Nephron (organoid): Measurements from ENCODE around the gene ME3.

Experiments used
- H3K27ac Mint-ChIP-seq, 3 experiments: 2 replicates each; pipeline ENCODE4 v1.8.0; 2020; ENCODE audit warnings: mixed read lengths in 3 of 3, mild to moderate bottlenecking in 2 of 3, moderate library complexity in 1 of 3
- H3K27me3 Mint-ChIP-seq: 2 replicates; pipeline ENCODE4 v1.8.0; 2021; ENCODE audit warnings: low read depth, mild to moderate bottlenecking, moderate library complexity, mixed read lengths
- H3K36me3 Mint-ChIP-seq: 2 replicates; pipeline ENCODE4 v1.8.0; 2020; ENCODE audit warnings: low read depth, mixed read lengths
- H3K4me1 Mint-ChIP-seq: 2 replicates; pipeline ENCODE4 v1.8.0; 2020; ENCODE audit warnings: mixed read lengths
- H3K4me3 Mint-ChIP-seq, 3 experiments: 2 replicates each; pipeline ENCODE4 v1.8.0; 2020; ENCODE audit warnings: mild to moderate bottlenecking in 3 of 3, mixed read lengths in 3 of 3, moderate library complexity in 2 of 3
- H3K9me3 Mint-ChIP-seq: 2 replicates; pipeline ENCODE4 v1.8.0; 2020; ENCODE audit warnings: mixed read lengths
- CTCF ChIP-seq, 3 experiments: fragments of 200-600 bp; sonication (generic); IDR thresholded peaks; one replicate each; pipeline ENCODE4 v1.5.0; 2021; ENCODE audit warnings: antibody characterized with exemption in 3 of 3; ENCODE audit not compliant: unreplicated experiment in 3 of 3

The ME3 gene

DNA sequence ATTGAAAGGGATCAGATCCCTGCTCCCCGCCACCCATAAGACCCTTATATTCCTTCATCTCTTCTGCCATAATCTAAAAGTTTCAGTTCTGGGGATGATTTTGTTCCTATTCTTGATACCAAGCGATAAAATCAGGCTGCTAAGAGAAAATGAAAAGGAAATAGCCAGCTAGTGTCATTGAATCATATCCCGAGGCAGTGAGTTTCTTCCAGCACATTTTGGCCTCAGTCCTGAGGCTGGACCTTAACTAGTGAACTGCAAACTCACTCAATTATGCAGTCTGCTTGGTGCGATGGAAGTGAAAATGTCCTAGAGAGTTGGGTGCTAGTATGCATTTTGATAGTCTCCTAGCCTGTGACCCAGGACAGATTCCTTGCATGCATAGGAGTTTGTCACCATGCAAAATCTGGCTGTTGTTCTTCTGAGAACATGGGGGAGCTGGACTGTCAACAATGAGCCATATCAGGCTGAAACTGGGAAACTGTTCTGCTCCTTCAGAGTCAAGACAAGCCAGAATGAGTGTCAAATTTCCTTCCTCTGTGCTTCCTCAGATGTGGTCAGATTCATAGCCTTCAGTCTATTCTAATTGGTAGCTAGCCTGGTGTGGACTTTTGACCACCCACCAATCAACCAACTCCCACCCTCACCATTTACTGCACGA is 194.8 kb downstream of the ME3 start:
- Mint-ChIP-seq H3K4me3 (peak overlapping the region in 1 of 3 experiments; percentile 29), H3K4me1 (peaks cover 53% of the 10 kb centered on the region)

DNA sequence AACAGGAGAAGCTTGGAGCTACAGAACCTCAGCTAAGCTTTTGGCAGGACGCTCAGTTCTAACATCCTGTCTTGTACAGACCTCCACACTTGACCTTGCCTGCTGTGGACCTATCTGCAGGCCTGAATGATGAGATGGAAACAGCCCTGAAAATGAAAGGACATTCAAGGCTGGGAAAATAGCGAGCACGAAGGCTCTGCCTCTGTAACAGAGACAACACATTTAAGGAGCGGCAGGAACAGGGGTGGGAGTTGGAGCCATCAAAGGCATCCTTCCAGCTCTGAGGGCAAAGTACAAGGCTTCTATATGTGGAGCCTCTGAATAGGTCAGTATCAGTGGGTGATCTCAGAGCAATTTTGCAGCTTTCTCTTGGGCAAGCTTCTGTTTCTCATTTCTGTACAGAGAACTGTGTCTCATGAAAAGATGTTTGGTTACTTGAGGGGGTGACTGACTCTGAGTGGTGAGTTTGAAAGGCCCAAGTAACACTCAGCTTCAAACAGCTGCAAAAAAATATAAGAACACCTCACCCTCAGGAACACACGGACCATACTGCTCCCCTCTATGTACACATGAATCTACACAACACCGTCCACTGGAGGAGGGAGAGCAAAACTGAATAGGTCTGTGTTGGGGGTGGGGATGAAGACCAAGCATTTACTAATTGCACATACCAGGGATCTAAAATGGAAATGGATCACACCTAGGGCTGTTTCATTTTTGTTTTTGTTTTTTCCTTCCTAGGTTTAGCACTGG is 196.1 kb downstream of the ME3 start:
- H3K4me1 Mint-ChIP-seq, result peaks cover 42% of the 10 kb centered on the region
- H3K27me3 Mint-ChIP-seq, result no peaks in the 10 kb centered on the region
- no peaks in the 10 kb centered on the region for H3K36me3 Mint-ChIP-seq
- H3K27ac Mint-ChIP-seq, result peak overlapping the region; percentile 88 to 95 (median 89)
- H3K9me3 Mint-ChIP-seq, result peaks cover 2% of the 10 kb centered on the region
- peak overlapping the region in 2 of 3 experiments; percentile 7 to 37 for H3K4me3 Mint-ChIP-seq
- TF ChIP-seq CTCF (IDR thresholded peaks at IDR 0.05; ENCODE audit: unreplicated experiment in 3 of 3), result no peak

More for the DNA sequence above, 194.8 kb downstream of the ME3 start:
- Mint-ChIP-seq H3K36me3 (no peaks in the 10 kb centered on the region), H3K27ac (peak overlapping the region; percentile 84 to 96 (median 90)), H3K9me3 (peaks cover 2% of the 10 kb centered on the region), H3K27me3 (no peaks in the 10 kb centered on the region)
- TF ChIP-seq CTCF (IDR thresholded peaks at IDR 0.05; ENCODE audit: unreplicated experiment in 3 of 3), result no peak

DNA sequence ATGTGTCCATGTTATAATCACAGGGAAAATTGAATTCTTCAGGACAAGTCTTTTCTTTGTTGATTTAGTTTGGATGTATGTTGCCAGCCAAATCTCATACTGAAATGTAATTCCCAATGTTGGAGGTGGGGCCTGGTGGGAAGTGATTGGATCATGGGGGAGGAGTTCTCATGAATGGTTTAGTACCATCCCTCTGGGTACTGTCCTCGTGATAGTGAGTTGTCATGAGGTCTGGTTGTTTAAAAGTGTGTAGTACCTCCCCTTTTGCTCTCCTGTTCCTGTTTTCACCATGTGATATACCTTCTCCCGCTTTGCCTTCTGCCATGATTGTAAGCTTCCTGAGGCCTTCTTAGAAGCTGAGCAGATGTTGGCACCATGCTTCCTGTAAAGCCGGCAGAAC is 197.4 kb downstream of the ME3 start:
- Mint-ChIP-seq H3K4me1 (peaks cover 40% of the 10 kb centered on the region), H3K27ac (peak overlapping the region in 2 of 3 experiments; percentile 79 to 89), H3K27me3 (no peaks in the 10 kb centered on the region), H3K9me3 (peaks cover 2% of the 10 kb centered on the region), H3K36me3 (no peaks in the 10 kb centered on the region), H3K4me3 (no peak overlapping the region)
- no peak for TF ChIP-seq CTCF (IDR thresholded peaks at IDR 0.05; ENCODE audit: unreplicated experiment in 3 of 3)

DNA sequence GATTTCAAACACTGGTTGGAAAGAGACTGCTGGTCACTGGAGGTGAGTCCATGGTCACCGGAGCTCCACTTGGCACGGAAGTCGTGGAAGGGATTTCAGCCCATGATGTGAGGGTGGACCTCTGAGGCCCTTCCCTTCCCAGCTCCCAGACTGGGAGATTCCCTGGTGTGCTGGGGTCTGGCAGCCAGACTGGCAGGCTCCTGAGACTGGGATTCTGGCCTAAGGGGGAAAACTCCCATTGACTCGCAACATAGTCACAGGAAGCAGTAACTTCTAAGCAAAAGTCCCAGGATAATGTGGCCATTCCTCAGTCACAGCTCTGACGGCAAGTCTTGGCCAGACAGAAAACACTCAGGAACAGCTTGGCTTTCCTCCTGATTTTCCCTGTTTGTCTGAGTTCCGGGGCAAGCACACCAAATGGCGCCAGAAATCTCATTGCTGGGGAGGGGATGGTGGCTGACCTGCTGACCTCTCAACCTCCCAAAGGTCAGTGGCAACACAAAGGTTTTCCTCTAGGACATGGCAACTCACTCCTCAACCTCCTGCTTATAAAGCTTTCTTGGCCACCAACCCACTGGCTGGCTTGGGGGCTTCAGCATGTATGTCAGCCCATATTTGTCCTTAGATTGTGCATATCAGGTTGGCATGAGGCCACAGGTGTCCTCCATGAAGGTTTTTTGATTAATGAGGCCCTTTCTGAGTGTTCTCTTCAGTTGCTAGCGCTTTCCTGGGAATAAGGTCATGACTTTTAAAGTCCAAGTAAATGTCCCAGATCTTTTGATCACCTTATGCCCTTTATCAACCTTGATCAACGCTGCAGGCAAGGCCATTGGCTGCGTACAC is 198.2 kb downstream of the ME3 start:
- no peak overlapping the region for H3K4me3 Mint-ChIP-seq
- peaks cover 35% of the 10 kb centered on the region for H3K4me1 Mint-ChIP-seq
- no peaks in the 10 kb centered on the region for H3K27me3 Mint-ChIP-seq
- H3K27ac Mint-ChIP-seq, result peak overlapping the region in 2 of 3 experiments; percentile 63 to 89
- no peaks in the 10 kb centered on the region for H3K36me3 Mint-ChIP-seq
- peaks cover 2% of the 10 kb centered on the region for H3K9me3 Mint-ChIP-seq
- no peak for TF ChIP-seq CTCF (IDR thresholded peaks at IDR 0.05; ENCODE audit: unreplicated experiment in 3 of 3)

GRCh38 chr11:86469491-86470388 is 202.7 kb downstream of the ME3 start:
- H3K4me3 Mint-ChIP-seq, result no peak overlapping the region
- no peaks in the 10 kb centered on the region for H3K36me3 Mint-ChIP-seq
- H3K27ac Mint-ChIP-seq, result peak overlapping the region in 1 of 3 experiments; percentile 88
- no peaks in the 10 kb centered on the region for H3K27me3 Mint-ChIP-seq
- H3K9me3 Mint-ChIP-seq, result no peaks in the 10 kb centered on the region
- H3K4me1 Mint-ChIP-seq, result peaks cover 3% of the 10 kb centered on the region
- TF ChIP-seq CTCF (IDR thresholded peaks at IDR 0.05; ENCODE audit: unreplicated experiment in 3 of 3), result no peak
